Fibroblast of the aortic adventitia (primary cell): Measurements from ENCODE around the gene DPT. TPM values are rescaled to one million over a fixed set of nuclear protein-coding genes. Genes with fewer than 3 reads are reported as not detected.

Experiments used
- DNase-seq: peaks from one replicate; pipeline ENCODE4 v3.0.0-alpha.2; 2010; ENCODE audit warnings: low read depth
- H3K4me3 ChIP-seq: 2 replicates; pipeline ENCODE4 v1.5.1; 2011; ENCODE audit warnings: low read depth, mild to moderate bottlenecking, control low read depth, low read length, moderate library complexity
- total RNA-seq: library from RNA; depleted of rRNA; stranded (reverse); fragments of >200 nt; gene quantifications from 2 replicates; pipeline ENCODE4 v1.2.3, GENCODE V29; 2012; ENCODE audit warnings: low replicate concordance
- TF ChIP-seq, protein P1 (sequence below): IDR thresholded peaks from 2 replicates; pipeline ENCODE4 v1.5.1; 2011; ENCODE audit warnings: mild to moderate bottlenecking, low read length, control low read depth, inconsistent platforms; ENCODE audit not compliant: insufficient read depth

DPT gene
- total RNA-seq, 1 donor: 8.8 TPM

DNA sequence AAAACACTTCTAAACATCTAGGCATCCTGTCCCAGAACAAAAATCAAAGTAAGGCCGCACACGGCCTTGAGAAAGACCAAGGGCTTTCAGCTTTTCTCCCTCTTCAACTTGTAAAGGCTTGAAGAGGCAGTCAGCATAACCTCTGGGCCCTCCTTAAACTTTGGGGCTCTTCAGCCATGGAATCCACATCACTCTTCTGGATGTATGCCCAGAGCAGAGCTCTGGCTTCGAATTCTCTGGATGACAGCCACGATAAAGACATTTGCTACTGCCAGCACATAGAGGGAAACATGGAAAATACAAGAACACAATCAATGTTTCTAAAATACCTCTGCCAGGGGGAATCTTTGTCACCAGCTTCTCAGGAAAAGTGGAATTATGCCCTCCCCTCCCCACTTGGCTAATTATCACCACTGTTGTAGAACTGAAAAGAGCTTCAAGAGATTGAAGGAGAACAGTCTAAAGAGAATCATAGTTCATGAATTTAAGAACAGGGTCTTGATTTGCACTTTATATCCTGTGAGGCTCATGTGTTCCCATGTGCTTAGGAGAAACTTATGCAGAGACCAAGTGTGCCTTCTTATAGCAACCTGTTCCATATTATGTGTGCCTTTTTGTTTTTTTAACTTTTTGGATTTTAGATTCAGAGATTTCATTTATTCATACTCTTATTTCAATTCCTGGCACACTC, 39.0 kb upstream of the DPT start:
- no peak overlapping the region for H3K4me3 ChIP-seq
- DNase-seq: peak; percentile 86
- TF ChIP-seq, protein P1, sequence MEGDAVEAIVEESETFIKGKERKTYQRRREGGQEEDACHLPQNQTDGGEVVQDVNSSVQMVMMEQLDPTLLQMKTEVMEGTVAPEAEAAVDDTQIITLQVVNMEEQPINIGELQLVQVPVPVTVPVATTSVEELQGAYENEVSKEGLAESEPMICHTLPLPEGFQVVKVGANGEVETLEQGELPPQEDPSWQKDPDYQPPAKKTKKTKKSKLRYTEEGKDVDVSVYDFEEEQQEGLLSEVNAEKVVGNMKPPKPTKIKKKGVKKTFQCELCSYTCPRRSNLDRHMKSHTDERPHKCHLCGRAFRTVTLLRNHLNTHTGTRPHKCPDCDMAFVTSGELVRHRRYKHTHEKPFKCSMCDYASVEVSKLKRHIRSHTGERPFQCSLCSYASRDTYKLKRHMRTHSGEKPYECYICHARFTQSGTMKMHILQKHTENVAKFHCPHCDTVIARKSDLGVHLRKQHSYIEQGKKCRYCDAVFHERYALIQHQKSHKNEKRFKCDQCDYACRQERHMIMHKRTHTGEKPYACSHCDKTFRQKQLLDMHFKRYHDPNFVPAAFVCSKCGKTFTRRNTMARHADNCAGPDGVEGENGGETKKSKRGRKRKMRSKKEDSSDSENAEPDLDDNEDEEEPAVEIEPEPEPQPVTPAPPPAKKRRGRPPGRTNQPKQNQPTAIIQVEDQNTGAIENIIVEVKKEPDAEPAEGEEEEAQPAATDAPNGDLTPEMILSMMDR: no peak

DNA sequence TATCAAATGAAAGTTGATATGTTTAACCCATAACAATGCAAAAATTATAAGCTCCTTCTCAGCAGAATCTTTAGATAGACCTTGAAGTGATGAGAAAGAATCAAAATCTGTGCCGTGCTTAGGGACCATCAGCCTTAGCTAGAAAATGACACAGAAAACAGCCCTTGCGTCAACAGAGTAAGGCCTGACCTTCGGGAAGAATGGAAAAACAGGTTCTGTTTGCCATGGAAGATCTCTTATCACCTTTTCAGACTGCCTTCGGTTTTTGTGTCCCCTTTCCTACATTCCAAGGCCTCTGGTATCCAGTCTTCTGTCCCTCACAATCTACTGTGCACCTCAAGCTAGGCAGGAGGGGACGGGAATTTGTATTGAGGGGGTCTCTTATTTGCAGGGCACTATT, 37.6 kb upstream of the DPT start:
- TF ChIP-seq, protein P1: no peak
- no peak for DNase-seq

GRCh38 chr1:168763031-168763430, 34.0 kb upstream of the DPT start:
- DNase-seq: no peak
- no peak overlapping the region for H3K4me3 ChIP-seq
- TF ChIP-seq, protein P1: no peak

More for the DNA sequence above, 37.6 kb upstream of the DPT start:
- H3K4me3 ChIP-seq: no peak overlapping the region

DNA sequence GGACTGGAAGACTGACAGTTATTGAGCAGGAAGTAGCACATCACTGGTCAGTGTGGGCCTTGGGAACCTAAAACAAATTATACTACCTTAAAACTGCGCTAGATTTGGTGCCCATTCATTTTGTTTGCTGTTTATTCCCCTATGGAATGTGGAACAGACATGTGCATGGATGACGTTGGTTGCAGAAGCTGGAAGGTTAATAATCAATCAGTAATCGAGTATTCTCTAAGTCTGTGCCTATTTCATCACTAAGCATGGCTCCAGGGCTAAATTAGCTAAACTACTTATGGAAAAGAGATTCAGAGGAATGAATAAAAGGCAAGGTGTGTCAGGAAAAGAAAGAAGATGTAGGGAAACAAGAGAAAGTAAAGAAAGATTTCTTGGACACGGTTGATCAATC, 33.5 kb upstream of the DPT start:
- no peak for DNase-seq
- no peak overlapping the region for H3K4me3 ChIP-seq
- TF ChIP-seq, protein P1: no peak

- TF ChIP-seq, protein P1: no peak
- H3K4me3 ChIP-seq: no peak overlapping the region
- DNase-seq: no peak
These were observed 31.8 kb upstream of the DPT start for GRCh38 chr1:168760781-168761180.

DNA sequence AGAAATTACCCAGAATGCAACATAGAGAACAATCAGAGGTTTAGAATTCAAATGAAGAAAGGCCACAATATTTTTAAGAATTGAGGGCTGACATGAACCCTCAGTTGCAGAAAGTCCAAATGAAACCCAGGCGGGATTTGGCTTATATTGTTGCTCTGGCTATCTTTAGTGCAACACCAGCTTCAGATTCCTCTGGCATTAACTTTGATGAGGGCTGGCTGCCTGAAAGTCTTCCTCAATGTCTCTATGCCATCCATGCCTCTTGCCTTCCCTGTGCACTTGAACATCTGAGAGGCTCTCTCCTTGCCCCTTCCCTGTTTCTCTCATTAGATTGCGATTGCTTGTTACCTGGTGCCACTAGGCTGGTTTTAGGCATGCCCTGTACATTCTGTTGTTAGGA, 31.2 kb upstream of the DPT start:
- no peak for DNase-seq
- TF ChIP-seq, protein P1: no peak
- no peak overlapping the region for H3K4me3 ChIP-seq

GRCh38 chr1:168759077-168759476, 30.1 kb upstream of the DPT start:
- no peak for DNase-seq
- TF ChIP-seq, protein P1: no peak
- H3K4me3 ChIP-seq: no peak overlapping the region
